SU-DHL-6 (cell line): ENCODE data around the gene ADAD1.

Experiments used
- EZH2phosphoT487 ChIP-seq: fragments of 200-600 bp; sonication (generic), shearing (Covaris generic); conservative IDR thresholded peaks from 2 replicates; pipeline ENCODE4 v1.6.1; 2018; ENCODE audit warnings: mild to moderate bottlenecking, antibody characterized with exemption, low read length, moderate library complexity, mixed read lengths
- TF ChIP-seq, protein P1 (sequence below): fragments of 200-600 bp; sonication (generic); IDR thresholded peaks from one replicate; pipeline ENCODE4 v1.5.1; 2017; ENCODE audit warnings: antibody characterized with exemption, mild to moderate bottlenecking, low read length, moderate library complexity; ENCODE audit not compliant: insufficient read depth, poor library complexity, severe bottlenecking

DNA sequence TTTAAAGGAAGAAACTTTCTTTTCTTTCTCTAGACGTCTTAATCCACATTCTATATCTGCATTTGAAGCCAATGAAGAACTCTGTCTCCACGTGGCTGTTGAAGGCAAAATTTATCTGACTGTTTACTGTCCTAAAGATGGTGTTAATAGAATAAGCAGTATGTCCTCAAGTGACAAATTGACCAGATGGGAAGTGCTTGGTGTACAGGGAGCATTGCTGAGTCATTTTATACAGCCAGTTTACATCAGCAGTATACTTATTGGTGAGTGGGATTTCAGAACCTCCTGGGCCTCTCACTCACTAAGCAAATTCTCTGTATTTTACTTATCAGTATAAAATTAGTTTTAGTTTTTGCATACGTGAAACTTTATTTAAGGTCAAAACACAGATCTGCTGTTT, 33.7 kb downstream of the ADAD1 start:
- TF ChIP-seq, protein P1, sequence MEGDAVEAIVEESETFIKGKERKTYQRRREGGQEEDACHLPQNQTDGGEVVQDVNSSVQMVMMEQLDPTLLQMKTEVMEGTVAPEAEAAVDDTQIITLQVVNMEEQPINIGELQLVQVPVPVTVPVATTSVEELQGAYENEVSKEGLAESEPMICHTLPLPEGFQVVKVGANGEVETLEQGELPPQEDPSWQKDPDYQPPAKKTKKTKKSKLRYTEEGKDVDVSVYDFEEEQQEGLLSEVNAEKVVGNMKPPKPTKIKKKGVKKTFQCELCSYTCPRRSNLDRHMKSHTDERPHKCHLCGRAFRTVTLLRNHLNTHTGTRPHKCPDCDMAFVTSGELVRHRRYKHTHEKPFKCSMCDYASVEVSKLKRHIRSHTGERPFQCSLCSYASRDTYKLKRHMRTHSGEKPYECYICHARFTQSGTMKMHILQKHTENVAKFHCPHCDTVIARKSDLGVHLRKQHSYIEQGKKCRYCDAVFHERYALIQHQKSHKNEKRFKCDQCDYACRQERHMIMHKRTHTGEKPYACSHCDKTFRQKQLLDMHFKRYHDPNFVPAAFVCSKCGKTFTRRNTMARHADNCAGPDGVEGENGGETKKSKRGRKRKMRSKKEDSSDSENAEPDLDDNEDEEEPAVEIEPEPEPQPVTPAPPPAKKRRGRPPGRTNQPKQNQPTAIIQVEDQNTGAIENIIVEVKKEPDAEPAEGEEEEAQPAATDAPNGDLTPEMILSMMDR = no peak
- no peak for TF ChIP-seq EZH2phosphoT487
